H9 (cell line): ENCODE measurements around the gene RAP1GAP2. TPM values are rescaled to one million over a fixed set of nuclear protein-coding genes. Genes with fewer than 3 reads are reported as not detected.
A peak's percentile ranks its signal among the peaks of the same experiment; 100 is the strongest.

ENCODE experiments used
- DNase-seq: peaks from one replicate; pipeline ENCODE4 v3.0.0-alpha.2; 2017
- H2AFZ ChIP-seq: one replicate; pipeline ENCODE4 v1.6.1; 2013; ENCODE audit warnings: mild to moderate bottlenecking, low read length, control low read depth, moderate library complexity
- H2AK5ac ChIP-seq: 2 replicates; pipeline ENCODE4 v1.6.1; 2013; ENCODE audit warnings: low read length, control low read depth, mixed read lengths; ENCODE audit not compliant: insufficient read length
- H2BK120ac ChIP-seq: one replicate; pipeline ENCODE4 v1.6.1; 2013; ENCODE audit warnings: low read depth, mild to moderate bottlenecking, low read length, control low read depth, inconsistent platforms; ENCODE audit not compliant: poor library complexity, severe bottlenecking
- H2BK12ac ChIP-seq: 2 replicates; pipeline ENCODE4 v1.6.1; 2013; ENCODE audit warnings: low read length, control low read depth, mixed read lengths, low read depth; ENCODE audit not compliant: insufficient read length
- H2BK15ac ChIP-seq: 2 replicates; pipeline ENCODE4 v1.6.1; 2013; ENCODE audit warnings: low read depth, low read length, control low read depth
- H2BK20ac ChIP-seq: one replicate; pipeline ENCODE4 v1.6.1; 2013; ENCODE audit warnings: low read depth, mild to moderate bottlenecking, low read length, control low read depth, inconsistent platforms; ENCODE audit not compliant: poor library complexity, severe bottlenecking
- H2BK5ac ChIP-seq: 2 replicates; pipeline ENCODE4 v1.6.1; 2013; ENCODE audit warnings: low read length, control low read depth, mixed read lengths; ENCODE audit not compliant: insufficient read length
- H3K14ac ChIP-seq: 2 replicates; pipeline ENCODE4 v1.6.1; 2013; ENCODE audit warnings: low read length, control low read depth; ENCODE audit not compliant: insufficient read depth
- H3K18ac ChIP-seq: 2 replicates; pipeline ENCODE4 v1.6.1; 2013; ENCODE audit warnings: low read depth, mild to moderate bottlenecking, mixed read lengths, low read length, control low read depth; ENCODE audit not compliant: insufficient read length
- H3K23ac ChIP-seq: 2 replicates; pipeline ENCODE4 v1.6.1; 2013; ENCODE audit warnings: low read length, control low read depth, mixed read lengths, low read depth; ENCODE audit not compliant: insufficient read length
- H3K23me2 ChIP-seq: 2 replicates; pipeline ENCODE4 v1.6.1; 2013; ENCODE audit warnings: low read depth, mild to moderate bottlenecking, mixed read lengths, low read length, control low read depth; ENCODE audit not compliant: insufficient read length, poor library complexity, severe bottlenecking
- H3K27ac ChIP-seq: 2 replicates; pipeline ENCODE4 v1.5.1; 2013; ENCODE audit warnings: low read length, control low read depth, mixed read lengths, low read depth; ENCODE audit not compliant: insufficient read length
- H3K27me3 ChIP-seq: 2 replicates; pipeline ENCODE4 v1.6.1; 2013; ENCODE audit warnings: low read length, control low read depth, inconsistent platforms; ENCODE audit not compliant: insufficient read depth
- H3K4ac ChIP-seq: 2 replicates; pipeline ENCODE4 v1.6.1; 2013; ENCODE audit warnings: low read depth, mild to moderate bottlenecking, control low read depth, inconsistent platforms, low read length, moderate library complexity
- H3K4me1 ChIP-seq: 2 replicates; pipeline ENCODE4 v1.6.1; 2013; ENCODE audit warnings: low read length, control low read depth, inconsistent platforms; ENCODE audit not compliant: insufficient read depth
- H3K4me2 ChIP-seq: 2 replicates; pipeline ENCODE4 v1.6.1; 2013; ENCODE audit warnings: low read length, control low read depth, mixed read lengths; ENCODE audit not compliant: insufficient read length, insufficient read depth
- H3K56ac ChIP-seq: 2 replicates; pipeline ENCODE4 v1.6.1; 2013; ENCODE audit warnings: low read depth, mild to moderate bottlenecking, mixed read lengths, low read length, control low read depth; ENCODE audit not compliant: insufficient read length
- H3K79me1 ChIP-seq: 2 replicates; pipeline ENCODE4 v1.6.1; 2013; ENCODE audit warnings: low read depth, mild to moderate bottlenecking, moderate library complexity, low read length, control low read depth, inconsistent platforms; ENCODE audit not compliant: insufficient read depth, poor library complexity, severe bottlenecking
- H3K79me2 ChIP-seq: 2 replicates; pipeline ENCODE4 v1.6.1; 2013; ENCODE audit warnings: low read length, control low read depth, inconsistent platforms; ENCODE audit not compliant: insufficient read depth
- H3K9ac ChIP-seq: 2 replicates; pipeline ENCODE4 v1.6.1; 2013; ENCODE audit warnings: low read length, control low read depth, mixed read lengths; ENCODE audit not compliant: insufficient read length; ENCODE audit errors: extremely low read depth
- H3K9me3 ChIP-seq: one replicate; pipeline ENCODE4 v1.6.1; 2013; ENCODE audit warnings: low read depth, low read length, inconsistent platforms; ENCODE audit not compliant: control insufficient read depth
- H3T11ph ChIP-seq: one replicate; pipeline ENCODE4 v1.6.1; 2013; ENCODE audit warnings: mild to moderate bottlenecking, low read length, control low read depth, inconsistent platforms
- H4K20me1 ChIP-seq: one replicate; pipeline ENCODE4 v1.6.1; 2013; ENCODE audit not compliant: control insufficient read depth, insufficient read length, insufficient read depth
- H4K5ac ChIP-seq: 2 replicates; pipeline ENCODE4 v1.6.1; 2013; ENCODE audit warnings: low read depth, mild to moderate bottlenecking, mixed read lengths, low read length, control low read depth; ENCODE audit not compliant: insufficient read length
- H4K8ac ChIP-seq: replicated peaks from 2 replicates; pipeline ENCODE4 v1.6.1; 2013; ENCODE audit warnings: low read length, control low read depth, mixed read lengths, low read depth; ENCODE audit not compliant: insufficient read length
- H4K91ac ChIP-seq: 2 replicates; pipeline ENCODE4 v1.6.1; 2013; ENCODE audit warnings: low read depth, mild to moderate bottlenecking, moderate library complexity, mixed read lengths, low read length, control low read depth; ENCODE audit not compliant: insufficient read length
- H3K27ac Mint-ChIP-seq, 3 experiments: 2 replicates in 2 of 3; 3 replicates in 1 of 3; pipeline ENCODE4 v1.8.0; 2020 to 2021; ENCODE audit warnings: mixed read lengths in 3 of 3, mild to moderate bottlenecking in 1 of 3, moderate library complexity in 1 of 3
- H3K27me3 Mint-ChIP-seq: 2 replicates; pipeline ENCODE4 v1.8.0; 2021; ENCODE audit warnings: low read depth, mild to moderate bottlenecking, moderate library complexity, mixed read lengths
- H3K36me3 Mint-ChIP-seq, 3 experiments: 2 replicates in 2 of 3; 3 replicates in 1 of 3; pipeline ENCODE4 v1.8.0; 2020 to 2021; ENCODE audit warnings: low read depth in 3 of 3, mixed read lengths in 3 of 3; ENCODE audit not compliant: insufficient read depth in 1 of 3
- H3K4me1 Mint-ChIP-seq, 2 experiments: 2 replicates each; pipeline ENCODE4 v1.8.0; 2020; ENCODE audit warnings: mixed read lengths in 2 of 2
- H3K4me3 Mint-ChIP-seq, 2 experiments: 2 replicates in 1 of 2; 3 replicates in 1 of 2; pipeline ENCODE4 v1.8.0; 2020 to 2021; ENCODE audit warnings: mild to moderate bottlenecking in 2 of 2, mixed read lengths in 2 of 2, moderate library complexity in 1 of 2
- H3K9me3 Mint-ChIP-seq, 2 experiments: 2 replicates in 1 of 2; 3 replicates in 1 of 2; pipeline ENCODE4 v1.8.0; 2020; ENCODE audit warnings: mild to moderate bottlenecking in 2 of 2, mixed read lengths in 2 of 2, moderate library complexity in 1 of 2
- CTCF ChIP-seq: fragments of 200-600 bp; sonication (generic); conservative IDR thresholded peaks from 3 replicates; pipeline ENCODE4 v1.8.0; 2021; ENCODE audit warnings: antibody characterized with exemption, mild to moderate bottlenecking
- WGBS: extraction: QIAGEN DNeasy Blood & Tissue Kit; methylation state at CpG from one replicate; pipeline ENCODE4 v1.1.7; 2013; ENCODE audit warnings: missing lambda C conversion rate, low lambda C conversion rate, mixed read lengths; ENCODE audit not compliant: insufficient read length; ENCODE audit errors: extremely low coverage; 5-methylcytosine and 5-hydroxymethylcytosine counted together
- total RNA-seq: library from RNA; stranded (reverse); gene quantifications from 2 replicates; pipeline ENCODE4 v1.2.1, GENCODE V29; 2021

Gene RAP1GAP2
- total RNA-seq, 1 experiment from 2014 or later: 33.8 TPM

GRCh38 chr17:2949469-2950044 is 153.3 kb downstream of the RAP1GAP2 start:
- Histone ChIP-seq H3K18ac (no peak overlapping the region), H3T11ph (no peak overlapping the region), H3K56ac (no peak overlapping the region), H2BK120ac (no peak overlapping the region), H4K8ac (no peak overlapping the region), H3K23ac (no peak overlapping the region), H4K5ac (no peak overlapping the region), H3K23me2 (no peaks in the 10 kb centered on the region), H2BK15ac (no peak overlapping the region), H3K4me1 (no peaks in the 10 kb centered on the region), H2BK12ac (no peak overlapping the region), H3K27me3 (no peaks in the 10 kb centered on the region; the same call in 1 of the 2 replicates), H3K4me2 (no peak overlapping the region), H3K27ac (no peak overlapping the region), H3K9ac (no peak overlapping the region), H2BK20ac (no peak overlapping the region), H3K79me1 (no peaks in the 10 kb centered on the region), H4K20me1 (no peaks in the 10 kb centered on the region), H3K14ac (no peak overlapping the region), H4K91ac (no peak overlapping the region), H3K79me2 (no peaks in the 10 kb centered on the region), H2AK5ac (no peak overlapping the region), H3K4ac (no peak overlapping the region), H3K9me3 (no peaks in the 10 kb centered on the region), H2AFZ (no peak overlapping the region), H2BK5ac (no peak overlapping the region)
- Mint-ChIP-seq H3K27me3 (no peaks in the 10 kb centered on the region), H3K4me3 (no peak overlapping the region), H3K36me3 (no peaks in the 10 kb centered on the region), H3K4me1 (peaks cover 0 to 6% of the 10 kb centered on the region in 2 experiments; a peak in 2 of 4 replicates), H3K9me3 (no peaks in the 10 kb centered on the region; a peak in 1 of 5 replicates), H3K27ac (no peak overlapping the region)
- no peak for TF ChIP-seq CTCF
- peak; percentile 22 for DNase-seq
- no CpG with 5 or more reads among the region's 7 CpGs for WGBS
